PFSK-1 (cell line): Measurements from ENCODE around the gene CAB39.

Source experiments
- POLR2AphosphoS5 ChIP-seq: IDR thresholded peaks from 2 replicates; pipeline ENCODE4 v1.6.1; 2012; ENCODE audit warnings: low read depth, mild to moderate bottlenecking, control low read depth, low read length, moderate library complexity
- SIN3A ChIP-seq: IDR thresholded peaks from 2 replicates; pipeline ENCODE4 v1.6.1; 2012; ENCODE audit warnings: mild to moderate bottlenecking, low read length, moderate library complexity, borderline replicate concordance; ENCODE audit not compliant: insufficient read depth
- TAF1 ChIP-seq: IDR thresholded peaks from 2 replicates; pipeline ENCODE4 v1.6.1; 2012; ENCODE audit warnings: low read length, control low read depth, borderline replicate concordance; ENCODE audit not compliant: insufficient read depth
- TF ChIP-seq, protein P1 (sequence below), 2 experiments: IDR thresholded peaks; 2 replicates each; pipeline versions ENCODE4 v1.6.1 to v1.8.0; 2011 to 2012; ENCODE audit warnings: low read depth in 2 of 2, low read length in 2 of 2, control low read depth in 1 of 2, inconsistent platforms in 1 of 2, mild to moderate bottlenecking in 1 of 2, moderate library complexity in 1 of 2; ENCODE audit not compliant: insufficient read depth in 1 of 2

DNA sequence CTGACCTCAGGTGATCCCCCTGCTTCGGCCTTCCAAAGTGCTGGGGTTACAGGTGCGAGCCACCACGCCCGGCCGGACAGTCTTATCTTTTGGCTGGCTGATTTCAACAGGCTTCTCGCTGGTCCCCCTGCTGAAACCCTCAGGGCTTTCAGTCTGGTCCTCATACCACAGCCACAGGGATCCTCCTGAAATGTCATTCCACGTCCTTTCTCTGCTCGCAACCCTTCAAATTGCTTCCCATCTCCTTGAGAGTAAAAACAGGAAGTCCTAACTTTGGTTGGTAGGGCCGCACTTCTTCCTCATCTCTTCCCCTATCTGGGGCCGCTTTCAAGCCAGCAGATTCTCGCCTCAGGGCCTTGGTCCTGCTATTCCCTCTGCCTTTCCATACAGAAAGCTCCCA is 1.4 kb upstream of the CAB39 start:
- TF ChIP-seq SIN3A (no peak), POLR2AphosphoS5 (no peak), TAF1 (no peak)
- TF ChIP-seq, protein P1, sequence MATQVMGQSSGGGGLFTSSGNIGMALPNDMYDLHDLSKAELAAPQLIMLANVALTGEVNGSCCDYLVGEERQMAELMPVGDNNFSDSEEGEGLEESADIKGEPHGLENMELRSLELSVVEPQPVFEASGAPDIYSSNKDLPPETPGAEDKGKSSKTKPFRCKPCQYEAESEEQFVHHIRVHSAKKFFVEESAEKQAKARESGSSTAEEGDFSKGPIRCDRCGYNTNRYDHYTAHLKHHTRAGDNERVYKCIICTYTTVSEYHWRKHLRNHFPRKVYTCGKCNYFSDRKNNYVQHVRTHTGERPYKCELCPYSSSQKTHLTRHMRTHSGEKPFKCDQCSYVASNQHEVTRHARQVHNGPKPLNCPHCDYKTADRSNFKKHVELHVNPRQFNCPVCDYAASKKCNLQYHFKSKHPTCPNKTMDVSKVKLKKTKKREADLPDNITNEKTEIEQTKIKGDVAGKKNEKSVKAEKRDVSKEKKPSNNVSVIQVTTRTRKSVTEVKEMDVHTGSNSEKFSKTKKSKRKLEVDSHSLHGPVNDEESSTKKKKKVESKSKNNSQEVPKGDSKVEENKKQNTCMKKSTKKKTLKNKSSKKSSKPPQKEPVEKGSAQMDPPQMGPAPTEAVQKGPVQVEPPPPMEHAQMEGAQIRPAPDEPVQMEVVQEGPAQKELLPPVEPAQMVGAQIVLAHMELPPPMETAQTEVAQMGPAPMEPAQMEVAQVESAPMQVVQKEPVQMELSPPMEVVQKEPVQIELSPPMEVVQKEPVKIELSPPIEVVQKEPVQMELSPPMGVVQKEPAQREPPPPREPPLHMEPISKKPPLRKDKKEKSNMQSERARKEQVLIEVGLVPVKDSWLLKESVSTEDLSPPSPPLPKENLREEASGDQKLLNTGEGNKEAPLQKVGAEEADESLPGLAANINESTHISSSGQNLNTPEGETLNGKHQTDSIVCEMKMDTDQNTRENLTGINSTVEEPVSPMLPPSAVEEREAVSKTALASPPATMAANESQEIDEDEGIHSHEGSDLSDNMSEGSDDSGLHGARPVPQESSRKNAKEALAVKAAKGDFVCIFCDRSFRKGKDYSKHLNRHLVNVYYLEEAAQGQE (IDR thresholded peaks at IDR 0.05; ENCODE audit: insufficient read depth in 1 of 2, low read depth in 2 of 2, low read length in 2 of 2), result no peak
